H1 (cell line): Measurements from ENCODE around the gene CLEC10A. TPM values are rescaled to one million over a fixed set of nuclear protein-coding genes. Genes with fewer than 3 reads are reported as not detected.

Experiments
- CHD7 ChIP-seq: fragments of 300-600 bp; sonication (generic); IDR thresholded peaks from 2 replicates; pipeline ENCODE4 v1.7.1; 2012; ENCODE audit warnings: low read length, moderate library complexity, mild to moderate bottlenecking, inconsistent platforms; ENCODE audit not compliant: insufficient replicate concordance
- GABPA ChIP-seq: IDR thresholded peaks from 2 replicates; pipeline ENCODE4 v1.6.1; 2011; ENCODE audit warnings: mild to moderate bottlenecking, low read length, moderate library complexity, borderline replicate concordance; ENCODE audit not compliant: insufficient read depth
- GTF2F1 ChIP-seq: IDR thresholded peaks from 2 replicates; pipeline ENCODE4 v1.6.1; 2012; ENCODE audit warnings: low read depth, low read length, improper control_type of control experiment, borderline replicate concordance
- HDAC2 ChIP-seq, 2 experiments: fragments of 300-600 bp in 1 of 2; sonication (generic) in 1 of 2; IDR thresholded peaks; 2 replicates each; pipeline ENCODE4 v1.6.1; 2011 to 2012; ENCODE audit warnings: low read depth in 2 of 2, low read length in 2 of 2, mild to moderate bottlenecking in 2 of 2, moderate library complexity in 2 of 2, borderline replicate concordance in 1 of 2, inconsistent platforms in 1 of 2
- NANOG ChIP-seq: IDR thresholded peaks from 2 replicates; pipeline ENCODE4 v1.6.1; 2011; ENCODE audit warnings: low read length, low read depth, mild to moderate bottlenecking, inconsistent platforms; ENCODE audit not compliant: insufficient read depth, poor library complexity, severe bottlenecking
- NRF1 ChIP-seq: IDR thresholded peaks from 2 replicates; pipeline ENCODE4 v1.6.1; 2011; ENCODE audit warnings: mild to moderate bottlenecking, low read depth, low read length, improper control_type of control experiment
- RNF2 ChIP-seq: fragments of 200-900, 300-1000 bp; sonication (generic); IDR thresholded peaks from 2 replicates; pipeline ENCODE4 v1.7.1; 2016; ENCODE audit warnings: borderline replicate concordance, low read depth, mild to moderate bottlenecking, antibody characterized with exemption, low read length; ENCODE audit not compliant: poor library complexity, severe bottlenecking; ENCODE audit errors: missing control alignments
- SAP30 ChIP-seq: fragments of 300-600 bp; sonication (generic); IDR thresholded peaks from 2 replicates; pipeline ENCODE4 v1.7.1; 2012; ENCODE audit warnings: low read length, moderate library complexity, mild to moderate bottlenecking, inconsistent platforms; ENCODE audit not compliant: insufficient read depth, insufficient replicate concordance
- SUZ12 ChIP-seq: fragments of 200-600 bp; sonication (generic); IDR thresholded peaks from 2 replicates; pipeline ENCODE4 v1.6.1; 2012; ENCODE audit warnings: mild to moderate bottlenecking, inconsistent platforms, low read length, moderate library complexity, mixed read lengths
- ZNF274 ChIP-seq: IDR thresholded peaks from 2 replicates; pipeline ENCODE4 v1.7.0; 2012; ENCODE audit warnings: low read length, borderline replicate concordance; ENCODE audit errors: extremely low read depth
- polyA plus RNA-seq, 7 experiments: library from polyadenylated mRNA; depleted of rRNA in 3 of 7; stranded (reverse) in 5 of 7; unstranded in 2 of 7; fragments of >200 nt in 5 of 7; fragments of 200-250 nt in 2 of 7; gene quantifications; 1 replicate in 5 of 7; 2 replicates in 1 of 7; 4 replicates in 1 of 7; pipeline versions ENCODE4 v1.2.1 to v1.2.3, GENCODE V29; 2011 to 2013; ENCODE audit warnings: missing spikeins in 2 of 7, mixed read lengths in 2 of 7
- total RNA-seq: library from RNA; stranded (reverse); fragmentation: NEBNext Ultra II Directional; extraction: Animal tissue kit (Norgen Biotek cat#: 25700); gene quantifications from 2 replicates; pipeline ENCODE4 v1.2.1, GENCODE V29; 2021

Gene CLEC10A
- total and polyA plus RNA-seq, 2 of the 8 experiments (the other 6 are each of a cell fraction or from before 2014, with no cell fraction given), result not detected

DNA sequence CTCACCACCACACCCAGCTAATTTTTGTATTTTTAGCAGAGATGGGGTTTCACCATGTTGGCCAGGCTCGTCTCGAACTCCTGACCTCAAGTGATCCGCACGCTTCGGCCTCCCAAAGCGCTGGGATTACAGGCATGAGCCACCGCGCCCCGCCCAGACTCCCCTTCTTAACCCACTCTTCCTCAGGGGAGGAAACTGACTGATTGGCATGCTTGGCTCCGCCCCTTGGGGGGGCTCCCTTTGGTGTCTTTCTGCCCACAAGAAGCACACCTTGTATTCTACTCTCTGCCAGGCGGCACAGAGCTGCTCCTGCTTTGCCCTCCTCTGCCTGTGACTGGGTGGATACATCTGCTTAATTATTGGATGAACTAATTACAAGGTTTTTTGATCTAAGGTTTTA, 39.3 kb upstream of the CLEC10A start (continued):
- TF ChIP-seq CHD7, result no peak
- no peak for TF ChIP-seq NRF1
- no peak for TF ChIP-seq SUZ12
- TF ChIP-seq RNF2, result no peak
- no peak for TF ChIP-seq SAP30
- no peak for TF ChIP-seq ZNF274
- TF ChIP-seq NANOG, result no peak
- TF ChIP-seq HDAC2 (IDR thresholded peaks at IDR 0.05; ENCODE audit: borderline replicate concordance in 1 of 2, low read depth in 2 of 2, low read length in 2 of 2), result no peak
- TF ChIP-seq GABPA, result no peak
- TF ChIP-seq GTF2F1, result no peak
